Upper lobe of right lung (tissue), 1 donor: ENCODE results near the gene PPEF1. TPM values are rescaled to one million over a fixed set of nuclear protein-coding genes. Genes with fewer than 3 reads are reported as not detected.

ENCODE experiments used
- ATAC-seq: fragments of 200-7000 bp; cut with Tn5 transposase; one replicate; pipeline ENCODE4 v1.9.1; 2020; ENCODE audit warnings: mild to moderate bottlenecking, moderate library complexity
- DNase-seq: peaks from one replicate; pipeline ENCODE4 v3.0.0-alpha.2; 2020
- H3K27ac ChIP-seq: fragments of 200-600 bp; one replicate; pipeline ENCODE4 v1.8.0; 2022
- H3K27me3 ChIP-seq: fragments of 200-600 bp; one replicate; pipeline ENCODE4 v1.8.0; 2022; ENCODE audit warnings: mild to moderate bottlenecking
- H3K36me3 ChIP-seq: fragments of 200-600 bp; one replicate; pipeline ENCODE4 v1.8.0; 2022
- H3K4me1 ChIP-seq: fragments of 200-600 bp; one replicate; pipeline ENCODE4 v1.8.0; 2022
- H3K4me3 ChIP-seq: fragments of 200-600 bp; one replicate; pipeline ENCODE4 v1.8.0; 2022; ENCODE audit warnings: mild to moderate bottlenecking
- H3K9me3 ChIP-seq: fragments of 200-600 bp; one replicate; pipeline ENCODE4 v1.8.0; 2022
- intact Hi-C: fragments of 100-400 bp; cut with DNase I; formaldehyde crosslinking; loops from one replicate; pipeline ENCODE4 v1.11.0; 2022
- total RNA-seq: library from RNA; stranded (reverse); fragmentation: NEBNext Ultra II Directional; extraction: Animal tissue kit (Norgen Biotek cat#: 25700); gene quantifications from one replicate; pipeline ENCODE4 v1.2.1, GENCODE V29; 2021
- TF ChIP-seq, protein P1 (sequence below): fragments of 200-600 bp; IDR thresholded peaks from one replicate; pipeline ENCODE4 v1.8.0; 2022; ENCODE audit warnings: antibody characterized with exemption
- donor health status: DM: no; HTN: yes; CAD: no; lungs with severe emphysema.

The PPEF1 gene
- total RNA-seq, 1 donor from 2014 or later: 1.1 TPM

DNA sequence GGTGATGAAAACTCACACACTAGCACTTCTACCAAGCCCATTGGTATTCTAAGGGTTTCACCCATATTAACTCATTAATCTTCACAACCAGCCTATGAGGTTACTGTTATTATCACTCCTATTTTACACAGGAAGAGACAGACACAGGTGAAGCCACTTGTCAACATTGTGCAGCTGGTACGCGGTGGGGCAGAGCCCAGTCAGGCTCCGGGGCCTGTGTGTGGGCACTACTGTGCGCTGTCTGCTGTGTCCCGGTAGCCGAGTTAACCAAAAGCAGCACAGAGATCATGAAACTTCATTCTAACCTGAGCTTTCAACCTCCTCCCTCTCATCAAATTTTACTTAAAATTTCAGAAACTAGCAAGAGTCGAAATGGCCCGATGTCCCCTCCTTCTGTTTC, 165.2 kb downstream of the PPEF1 start:
- intact Hi-C loops: no loop called here
- ATAC-seq (no peak), DNase-seq (no peak)
- TF ChIP-seq, protein P1, sequence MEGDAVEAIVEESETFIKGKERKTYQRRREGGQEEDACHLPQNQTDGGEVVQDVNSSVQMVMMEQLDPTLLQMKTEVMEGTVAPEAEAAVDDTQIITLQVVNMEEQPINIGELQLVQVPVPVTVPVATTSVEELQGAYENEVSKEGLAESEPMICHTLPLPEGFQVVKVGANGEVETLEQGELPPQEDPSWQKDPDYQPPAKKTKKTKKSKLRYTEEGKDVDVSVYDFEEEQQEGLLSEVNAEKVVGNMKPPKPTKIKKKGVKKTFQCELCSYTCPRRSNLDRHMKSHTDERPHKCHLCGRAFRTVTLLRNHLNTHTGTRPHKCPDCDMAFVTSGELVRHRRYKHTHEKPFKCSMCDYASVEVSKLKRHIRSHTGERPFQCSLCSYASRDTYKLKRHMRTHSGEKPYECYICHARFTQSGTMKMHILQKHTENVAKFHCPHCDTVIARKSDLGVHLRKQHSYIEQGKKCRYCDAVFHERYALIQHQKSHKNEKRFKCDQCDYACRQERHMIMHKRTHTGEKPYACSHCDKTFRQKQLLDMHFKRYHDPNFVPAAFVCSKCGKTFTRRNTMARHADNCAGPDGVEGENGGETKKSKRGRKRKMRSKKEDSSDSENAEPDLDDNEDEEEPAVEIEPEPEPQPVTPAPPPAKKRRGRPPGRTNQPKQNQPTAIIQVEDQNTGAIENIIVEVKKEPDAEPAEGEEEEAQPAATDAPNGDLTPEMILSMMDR: no peak
- Histone ChIP-seq H3K4me3 (no peak overlapping the region), H3K4me1 (no peaks in the 10 kb centered on the region), H3K36me3 (no peaks in the 10 kb centered on the region), H3K27me3 (no peaks in the 10 kb centered on the region), H3K27ac (no peak overlapping the region), H3K9me3 (no peaks in the 10 kb centered on the region)

DNA sequence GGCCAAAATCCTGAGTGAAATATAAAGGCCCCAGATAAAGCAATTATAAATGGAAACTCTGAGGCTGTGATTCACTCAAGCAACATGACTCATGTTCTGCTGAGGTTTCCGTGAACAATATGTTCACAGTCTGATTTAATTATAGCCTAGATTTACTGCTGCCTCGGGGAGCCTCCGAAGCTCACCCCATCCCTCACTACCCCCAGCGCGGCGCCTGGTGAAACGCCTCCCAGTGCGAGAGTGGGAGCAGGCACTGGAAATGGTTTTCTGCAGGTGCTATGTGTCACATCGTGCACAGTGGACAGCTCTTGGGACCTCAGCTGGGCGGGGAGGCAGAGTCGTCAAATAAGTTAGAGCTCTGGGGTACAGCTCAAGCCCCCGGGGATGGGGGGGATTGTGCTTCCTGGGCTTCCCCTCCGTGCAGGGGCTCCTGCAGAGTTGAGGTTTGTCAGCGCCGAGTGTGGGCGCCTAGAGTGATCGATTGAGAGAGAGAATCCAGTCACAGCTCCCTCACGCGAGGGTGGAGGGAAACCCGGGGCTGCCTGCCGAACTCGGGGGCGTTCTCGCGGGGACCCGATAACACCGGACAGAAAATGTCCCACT, 165.8 kb downstream of the PPEF1 start:
- TF ChIP-seq, protein P1: no peak
- ATAC-seq: no peak
- no peaks in the 10 kb centered on the region for H3K4me1 ChIP-seq
- no peaks in the 10 kb centered on the region for H3K27me3 ChIP-seq
- H3K27ac ChIP-seq: no peak overlapping the region
- intact Hi-C loops: no loop called here
- no peak overlapping the region for H3K4me3 ChIP-seq
- H3K36me3 ChIP-seq: no peaks in the 10 kb centered on the region
- H3K9me3 ChIP-seq: no peaks in the 10 kb centered on the region
- no peak for DNase-seq

DNA sequence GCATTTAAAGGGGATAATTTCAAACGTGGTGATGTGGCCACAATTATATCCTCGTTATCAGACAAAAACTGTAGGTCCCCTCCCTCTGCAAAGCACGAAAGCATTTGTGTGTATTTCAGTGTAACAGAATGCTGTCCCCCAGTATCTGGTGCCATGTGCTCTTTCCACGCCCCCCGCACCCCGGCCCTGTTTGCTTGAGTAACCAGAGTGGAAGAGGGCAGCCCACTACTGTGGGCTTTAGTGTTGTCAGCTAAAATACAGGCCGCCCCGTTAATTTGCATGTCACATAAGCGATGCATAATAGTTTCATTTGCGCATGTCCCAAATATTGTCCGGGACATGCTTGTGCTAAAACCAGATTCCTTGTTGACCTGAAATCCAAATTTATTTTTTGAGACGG, 166.4 kb downstream of the PPEF1 start:
- intact Hi-C loops: no loop called here
- no peak for DNase-seq
- Histone ChIP-seq H3K4me1 (no peaks in the 10 kb centered on the region), H3K36me3 (no peaks in the 10 kb centered on the region), H3K4me3 (no peak overlapping the region), H3K27me3 (no peaks in the 10 kb centered on the region), H3K27ac (no peak overlapping the region), H3K9me3 (no peaks in the 10 kb centered on the region)
- TF ChIP-seq, protein P1: no peak
- no peak for ATAC-seq

DNA sequence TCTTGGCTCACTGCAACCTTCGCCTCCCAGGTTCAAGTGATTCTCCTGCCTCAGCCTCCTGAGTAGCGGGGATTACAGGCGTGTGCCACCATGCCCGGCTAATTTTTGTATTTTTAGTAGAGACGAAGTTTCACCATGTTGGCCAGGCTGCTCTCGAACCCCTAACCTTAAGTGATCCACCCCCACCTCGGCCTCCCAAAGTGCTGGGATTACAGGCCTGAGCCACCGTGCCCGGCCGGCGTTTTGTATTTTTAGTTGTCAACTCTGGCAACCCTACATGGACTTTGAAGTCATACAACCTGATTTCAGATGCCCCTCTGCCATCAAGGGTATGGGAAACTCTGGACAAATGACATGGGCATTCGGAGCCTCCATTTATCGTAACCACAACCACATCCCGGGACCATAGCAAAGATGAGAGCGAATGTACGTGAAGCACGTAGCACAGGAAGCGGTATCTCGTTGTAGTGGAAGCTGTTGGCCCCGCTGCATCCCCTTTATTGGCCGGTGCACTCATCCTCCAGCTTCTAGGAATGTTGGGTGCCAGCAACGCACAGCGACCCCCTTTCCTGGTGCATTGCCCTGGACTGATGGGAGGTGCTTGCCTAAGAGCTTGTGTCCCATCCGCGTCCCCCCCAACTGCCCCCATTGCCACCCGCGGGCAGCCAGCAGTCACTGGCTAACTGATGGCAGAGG, 167.3 kb downstream of the PPEF1 start:
- TF ChIP-seq, protein P1: no peak
- H3K27me3 ChIP-seq: no peaks in the 10 kb centered on the region
- H3K36me3 ChIP-seq: no peaks in the 10 kb centered on the region
- no peaks in the 10 kb centered on the region for H3K9me3 ChIP-seq
- no peak for ATAC-seq
- intact Hi-C loops: no loop called here
- DNase-seq: no peak
- no peak overlapping the region for H3K27ac ChIP-seq
- H3K4me3 ChIP-seq: no peak overlapping the region
- no peaks in the 10 kb centered on the region for H3K4me1 ChIP-seq

DNA sequence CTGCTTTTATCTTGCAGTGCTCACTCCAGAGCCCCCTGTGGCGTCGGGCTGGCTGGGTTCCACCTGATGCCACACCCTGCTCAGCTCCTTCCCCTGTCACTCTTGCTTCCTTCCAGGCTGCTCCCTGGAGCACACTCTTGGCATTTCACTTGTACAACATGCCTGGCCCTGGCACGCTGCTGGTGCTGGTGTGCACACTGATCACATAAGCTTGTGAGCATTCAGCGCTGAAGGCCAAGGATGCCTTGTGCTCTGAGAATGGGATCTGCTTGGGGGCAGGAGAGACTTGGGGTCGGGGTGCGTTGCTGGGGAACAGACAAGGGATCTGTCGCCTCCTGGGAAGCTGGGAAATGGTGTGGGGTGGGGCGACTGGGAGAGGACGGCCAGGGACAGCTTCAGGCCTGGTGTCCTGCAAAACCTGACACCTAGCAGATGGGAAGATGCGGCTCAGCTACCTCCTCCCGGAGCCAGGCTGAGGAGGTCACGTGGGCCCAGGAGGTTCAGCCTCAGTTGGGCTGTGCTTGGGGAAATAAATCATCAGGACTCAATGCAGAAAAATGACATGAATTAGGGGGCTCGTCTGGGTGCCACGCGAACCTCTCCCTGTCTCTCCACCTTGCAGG, 167.9 kb downstream of the PPEF1 start:
- Histone ChIP-seq H3K36me3 (no peaks in the 10 kb centered on the region), H3K9me3 (no peaks in the 10 kb centered on the region), H3K27me3 (no peaks in the 10 kb centered on the region), H3K4me1 (no peaks in the 10 kb centered on the region), H3K27ac (no peak overlapping the region), H3K4me3 (no peak overlapping the region)
- DNase-seq (no peak), ATAC-seq (no peak)
- intact Hi-C loops: no loop called here
- TF ChIP-seq, protein P1: no peak
